KMS-11 (cell line): ENCODE results near the gene TECTA.

Experiments
- H2AFZ ChIP-seq: fragments of 200-600 bp; sonication (generic); 2 replicates; pipeline ENCODE4 v1.6.1; 2016; ENCODE audit warnings: antibody characterized with exemption, mixed run types, low read depth
- H3K27ac ChIP-seq: fragments of 200-600 bp; sonication (generic); 2 replicates; pipeline ENCODE4 v1.6.1; 2016; ENCODE audit warnings: mild to moderate bottlenecking, mixed run types
- H3K27me3 ChIP-seq: fragments of 200-600 bp; sonication (generic); 2 replicates; pipeline ENCODE4 v1.6.1; 2017; ENCODE audit warnings: mild to moderate bottlenecking, low read depth, mixed run types, moderate library complexity; ENCODE audit not compliant: insufficient read depth
- H3K36me3 ChIP-seq: fragments of 200-600 bp; sonication (generic); 2 replicates; pipeline ENCODE4 v1.6.1; 2017; ENCODE audit warnings: mild to moderate bottlenecking, mixed run types; ENCODE audit not compliant: insufficient read depth
- H3K4me1 ChIP-seq: fragments of 200-600 bp; sonication (generic); 2 replicates; pipeline ENCODE4 v1.6.1; 2016; ENCODE audit warnings: mild to moderate bottlenecking, low read depth, mixed run types; ENCODE audit not compliant: poor library complexity, severe bottlenecking
- H3K4me2 ChIP-seq: fragments of 200-600 bp; sonication (generic); 2 replicates; pipeline ENCODE4 v1.7.0; 2016; ENCODE audit warnings: mild to moderate bottlenecking, mixed run types
- H3K4me3 ChIP-seq: fragments of 200-600 bp; sonication (generic); IDR thresholded peaks from 2 replicates; pipeline ENCODE4 v1.6.1; 2017; ENCODE audit warnings: low read depth, low read length, mixed read lengths; ENCODE audit not compliant: insufficient read depth
- H3K79me2 ChIP-seq: fragments of 200-600 bp; sonication (generic); 2 replicates; pipeline ENCODE4 v1.6.1; 2016; ENCODE audit warnings: low read depth, mixed run types; ENCODE audit not compliant: insufficient read depth
- H3K9ac ChIP-seq: fragments of 200-600 bp; sonication (generic); 2 replicates; pipeline ENCODE4 v1.6.1; 2016; ENCODE audit warnings: mild to moderate bottlenecking, mixed run types
- H4K20me1 ChIP-seq: fragments of 200-600 bp; sonication (generic); 2 replicates; pipeline ENCODE4 v1.6.1; 2016; ENCODE audit warnings: mild to moderate bottlenecking, mixed run types; ENCODE audit not compliant: insufficient read depth
- CTCF ChIP-seq: fragments of 200-600 bp; sonication (generic); conservative IDR thresholded peaks from 2 replicates; pipeline ENCODE4 v1.6.1; 2017; ENCODE audit warnings: low read depth, mild to moderate bottlenecking, antibody characterized with exemption, low read length, moderate library complexity, mixed read lengths

The TECTA gene

GRCh38 chr11:121226415-121227263, 125.6 kb downstream of the TECTA start:
- H2AFZ ChIP-seq: no peak overlapping the region
- no peak overlapping the region for H3K27ac ChIP-seq
- no peak overlapping the region for H3K9ac ChIP-seq
- TF ChIP-seq CTCF: no peak
- H3K4me1 ChIP-seq: no peaks in the 10 kb centered on the region
- no peaks in the 10 kb centered on the region for H3K27me3 ChIP-seq
- H3K4me2 ChIP-seq: no peak overlapping the region
- no peak overlapping the region for H3K4me3 ChIP-seq
- H3K36me3 ChIP-seq: no peaks in the 10 kb centered on the region
- H3K79me2 ChIP-seq: no peaks in the 10 kb centered on the region
- no peaks in the 10 kb centered on the region for H4K20me1 ChIP-seq

DNA sequence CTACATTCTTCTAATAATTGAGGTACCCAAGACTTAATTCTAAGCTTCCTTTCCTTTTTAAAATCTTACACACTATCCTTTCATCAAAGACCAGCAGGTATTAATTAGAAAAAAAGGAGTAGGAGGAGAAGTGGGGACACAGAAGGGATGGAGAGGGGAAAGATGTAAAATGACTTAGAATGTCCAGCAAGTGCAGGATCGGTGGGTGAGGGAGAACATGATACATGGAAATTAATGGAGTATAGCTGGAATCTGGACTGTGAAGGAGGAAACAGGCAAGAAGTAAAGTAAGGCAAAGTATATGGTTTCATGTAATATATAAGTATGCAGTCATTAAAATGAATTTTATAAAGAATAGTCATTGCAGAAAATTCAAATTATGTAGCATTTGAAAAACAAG, 127.8 kb downstream of the TECTA start:
- Histone ChIP-seq H3K4me1 (no peaks in the 10 kb centered on the region), H3K4me3 (no peak overlapping the region), H3K79me2 (no peaks in the 10 kb centered on the region), H3K27me3 (no peaks in the 10 kb centered on the region), H2AFZ (no peak overlapping the region), H3K36me3 (no peaks in the 10 kb centered on the region), H4K20me1 (no peaks in the 10 kb centered on the region), H3K9ac (no peak overlapping the region), H3K4me2 (no peak overlapping the region), H3K27ac (no peak overlapping the region)
- no peak for TF ChIP-seq CTCF

- no peaks in the 10 kb centered on the region for H3K4me1 ChIP-seq
- no peak overlapping the region for H3K9ac ChIP-seq
- no peaks in the 10 kb centered on the region for H3K36me3 ChIP-seq
- TF ChIP-seq CTCF: no peak
- H3K27me3 ChIP-seq: no peaks in the 10 kb centered on the region
- H3K4me2 ChIP-seq: no peak overlapping the region
- H4K20me1 ChIP-seq: no peaks in the 10 kb centered on the region
- H3K4me3 ChIP-seq: no peak overlapping the region
- H2AFZ ChIP-seq: no peak overlapping the region
- no peaks in the 10 kb centered on the region for H3K79me2 ChIP-seq
- H3K27ac ChIP-seq: no peak overlapping the region
Observed at GRCh38 chr11:121229495-121230215, 128.6 kb downstream of the TECTA start.

DNA sequence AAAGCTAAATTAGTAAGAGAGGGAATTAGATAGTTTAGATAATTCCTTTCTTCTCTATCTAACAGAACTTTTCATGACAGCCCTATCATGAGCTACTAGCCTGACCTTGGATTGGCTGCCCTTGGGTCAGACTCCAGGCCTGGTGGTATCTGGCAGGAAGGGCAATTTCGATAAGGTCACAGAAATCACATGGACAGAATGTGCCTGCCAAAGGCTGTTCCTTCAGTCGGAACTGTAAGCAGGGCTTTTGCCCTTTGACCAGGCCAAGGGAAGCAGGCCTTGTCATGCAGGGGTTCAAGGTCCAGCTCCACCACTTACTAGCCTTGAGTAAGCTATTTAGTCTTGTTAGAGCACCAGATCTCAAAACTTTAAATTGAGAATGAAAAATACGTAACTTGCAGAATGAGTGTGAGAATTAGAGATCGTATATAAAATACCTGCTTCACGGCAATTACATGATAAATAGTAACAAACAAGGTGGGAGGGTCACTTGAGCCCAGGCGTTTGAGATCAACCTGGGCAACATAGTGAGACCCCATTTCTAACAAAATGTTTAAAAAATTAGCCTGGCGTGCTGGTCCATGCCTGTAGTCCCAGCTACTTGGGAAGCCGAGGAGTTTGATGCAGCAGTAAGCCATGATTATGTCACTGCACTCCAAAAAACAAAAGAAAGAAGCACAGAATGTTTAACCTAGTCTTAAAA, 130.7 kb downstream of the TECTA start:
- Histone ChIP-seq H3K27me3 (no peaks in the 10 kb centered on the region), H3K4me3 (no peak overlapping the region), H3K9ac (no peak overlapping the region), H3K36me3 (no peaks in the 10 kb centered on the region), H3K79me2 (no peaks in the 10 kb centered on the region), H3K4me1 (no peaks in the 10 kb centered on the region), H3K4me2 (no peak overlapping the region), H3K27ac (no peak overlapping the region), H4K20me1 (no peaks in the 10 kb centered on the region), H2AFZ (no peak overlapping the region)
- TF ChIP-seq CTCF: no peak
